HG03139 (cell line): ENCODE measurements around the gene PHF21B.
"Not testable (repeated sequence)": the region's sequence is repeated elsewhere in the genome, so short reads cannot be mapped to it uniquely, and the experiment has no call there.

Source experiments
- ATAC-seq: cut with Tn5 transposase; IDR thresholded peaks from one replicate; pipeline ENCODE4 v1.9.1; 2021; ENCODE audit not compliant: unreplicated experiment

Gene PHF21B

DNA sequence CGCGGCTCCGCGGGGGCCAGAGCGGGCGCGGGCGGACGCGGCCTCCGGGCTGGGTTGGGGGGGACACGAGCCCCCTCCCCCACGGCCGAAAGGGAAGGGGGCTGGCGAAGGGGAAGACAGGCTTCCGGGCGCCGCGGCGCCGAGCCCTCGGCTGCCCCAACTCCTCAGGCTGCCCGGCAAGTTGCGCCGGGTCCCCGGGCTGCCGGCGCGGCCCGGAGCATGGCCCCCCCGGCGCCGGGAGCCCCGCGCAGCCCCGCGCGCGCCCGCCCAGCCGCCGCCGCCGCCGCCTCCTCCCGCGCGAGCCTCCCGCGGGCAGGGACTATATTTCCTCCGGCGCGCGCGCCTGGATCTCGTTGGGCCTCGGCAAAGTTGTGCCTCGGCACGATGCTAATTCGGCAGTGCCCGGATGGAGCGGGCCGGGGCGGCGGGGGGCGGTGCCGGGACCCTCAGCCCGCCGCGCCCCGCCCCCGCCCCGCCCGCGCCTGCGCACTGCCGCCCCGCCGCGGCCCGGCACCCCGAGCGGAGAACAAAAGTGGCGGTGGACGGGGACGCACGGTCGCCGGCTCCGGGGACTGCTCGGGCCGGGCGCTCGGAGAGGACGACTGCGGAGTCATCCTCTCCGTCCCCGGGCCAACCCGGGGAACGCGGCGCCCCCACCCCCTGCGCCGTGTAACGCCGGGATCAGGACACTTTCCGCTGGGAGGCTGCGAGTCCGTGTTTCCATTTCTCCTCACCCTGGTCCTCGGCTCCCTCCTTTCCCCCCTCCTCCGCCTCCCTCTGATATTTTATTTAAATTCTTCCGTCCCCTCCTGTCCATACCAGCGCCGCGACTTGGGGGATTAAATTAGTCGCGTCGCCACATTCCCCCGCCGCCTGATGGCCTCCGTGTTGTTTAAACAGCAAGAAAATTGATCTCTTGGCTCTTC is at the start of gene PHF21B:
PHF21B (minus strand) TSS at position 400 of the 926 bp plus-strand sequence. CDS start 456 bp downstream, outside the sequence.
- no peak for ATAC-seq

DNA sequence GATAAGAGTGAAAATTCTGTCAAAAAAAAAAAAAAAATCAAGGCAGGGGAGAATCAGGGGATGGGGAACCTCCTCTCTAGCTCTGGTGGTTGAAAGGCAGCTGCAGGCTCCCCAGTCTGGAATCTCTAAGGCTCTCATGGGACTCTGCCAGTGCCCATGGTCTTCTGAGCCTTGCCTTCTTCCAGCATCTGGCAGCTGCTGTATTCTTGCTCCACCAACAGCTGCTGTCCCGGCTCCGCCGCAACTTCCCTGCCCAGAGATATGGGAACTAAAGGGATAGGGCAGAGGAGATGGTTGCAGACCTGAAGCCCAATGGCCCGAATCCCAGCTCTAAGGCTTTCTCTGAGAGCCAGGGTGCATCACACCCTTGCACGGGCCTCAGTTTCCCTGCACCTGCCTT is 49.5 kb upstream of the PHF21B start:
- ATAC-seq = no peak

DNA sequence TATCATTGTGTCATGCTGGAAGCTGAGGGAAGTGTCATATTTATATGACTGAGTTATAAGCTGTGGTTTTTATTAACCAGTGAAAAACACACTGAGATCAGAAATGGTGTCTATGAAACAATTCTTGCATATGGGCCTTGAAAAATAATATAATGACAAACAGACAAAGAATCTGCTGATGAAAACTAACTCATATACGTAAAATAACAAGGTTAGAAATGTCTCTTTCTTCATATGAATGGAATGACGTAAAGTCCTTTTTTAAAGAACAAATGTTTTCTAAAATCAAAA is 48.8 kb upstream of the PHF21B start:
- ATAC-seq = no peak

DNA sequence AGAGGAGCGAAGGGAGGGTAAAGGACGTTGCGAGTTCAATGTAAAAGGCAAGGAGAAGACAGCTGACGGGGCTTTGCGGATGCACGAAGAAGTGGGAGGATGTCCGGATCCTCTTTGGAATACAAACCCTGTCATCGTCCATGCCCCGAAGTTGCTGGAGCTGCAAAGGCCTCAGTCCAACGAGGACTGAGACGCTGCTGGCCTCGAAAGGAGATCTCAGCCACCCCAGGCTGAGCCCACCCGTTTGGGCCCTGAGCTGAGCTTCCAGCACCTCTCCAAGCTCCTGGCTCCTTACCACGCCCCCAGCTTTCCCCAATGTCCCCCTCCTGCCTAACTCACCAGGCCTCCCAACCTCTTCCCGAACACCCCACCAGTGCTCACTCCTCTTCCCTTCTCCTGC is 46.1 kb upstream of the PHF21B start:
- no peak for ATAC-seq

DNA sequence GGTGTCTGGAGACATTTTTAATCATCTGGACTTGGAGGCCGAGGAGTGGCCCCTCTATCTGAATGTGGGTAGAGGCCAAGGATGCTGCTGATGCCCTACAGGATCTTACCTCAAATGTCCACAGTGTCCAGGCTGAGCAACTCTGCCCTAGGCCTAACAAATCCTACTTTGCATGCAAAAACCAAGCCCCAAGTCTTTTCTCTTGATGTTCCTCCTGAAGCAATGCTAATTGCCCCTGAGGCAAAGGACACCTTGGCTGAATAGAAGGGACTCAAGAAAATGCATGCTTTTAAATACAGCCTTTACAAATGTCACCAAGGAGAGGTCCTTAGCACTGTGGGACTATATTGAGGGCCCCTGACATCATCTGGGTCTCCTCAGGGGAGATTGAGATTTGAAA is 43.8 kb upstream of the PHF21B start:
- ATAC-seq = no peak

DNA sequence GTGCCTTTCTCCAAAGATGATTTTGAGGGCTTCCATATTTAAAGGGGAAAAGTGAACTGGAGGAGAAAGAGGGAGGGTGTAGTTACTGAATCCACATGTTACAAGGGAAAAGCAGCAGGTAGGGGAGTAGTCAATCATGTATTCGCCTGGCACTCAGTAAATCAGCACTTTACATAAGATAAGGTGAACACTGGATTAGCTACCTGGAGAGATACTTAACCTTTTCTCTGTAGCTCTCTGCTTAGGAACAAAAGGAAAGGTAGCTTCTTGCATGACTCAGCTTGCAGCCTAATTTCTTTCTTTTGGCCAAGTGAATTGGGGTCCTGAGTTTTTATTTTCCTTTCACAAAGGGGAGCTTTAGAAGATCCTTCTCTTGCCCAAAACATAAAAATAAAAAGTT is 43.3 kb upstream of the PHF21B start:
- no peak for ATAC-seq

DNA sequence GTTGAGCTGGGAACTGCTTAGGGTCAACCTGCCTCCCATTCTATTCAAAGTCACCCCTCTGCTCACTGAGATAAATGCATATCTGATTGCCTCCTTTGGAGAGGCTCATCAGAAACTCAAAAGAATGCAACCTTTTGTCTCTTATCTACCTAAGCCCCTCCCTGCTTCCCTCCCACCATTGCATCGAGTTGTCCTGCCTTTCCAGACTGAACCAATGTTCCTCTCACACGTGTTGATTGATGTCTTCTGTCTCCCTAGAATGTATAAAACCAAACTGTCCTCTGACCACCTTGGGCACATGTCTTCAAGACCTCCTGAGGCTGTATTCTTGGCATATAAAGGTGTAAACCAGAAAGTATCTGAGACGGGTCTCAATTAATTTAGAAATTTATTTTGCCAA is 42.9 kb upstream of the PHF21B start:
- not testable (repeated sequence) for ATAC-seq

DNA sequence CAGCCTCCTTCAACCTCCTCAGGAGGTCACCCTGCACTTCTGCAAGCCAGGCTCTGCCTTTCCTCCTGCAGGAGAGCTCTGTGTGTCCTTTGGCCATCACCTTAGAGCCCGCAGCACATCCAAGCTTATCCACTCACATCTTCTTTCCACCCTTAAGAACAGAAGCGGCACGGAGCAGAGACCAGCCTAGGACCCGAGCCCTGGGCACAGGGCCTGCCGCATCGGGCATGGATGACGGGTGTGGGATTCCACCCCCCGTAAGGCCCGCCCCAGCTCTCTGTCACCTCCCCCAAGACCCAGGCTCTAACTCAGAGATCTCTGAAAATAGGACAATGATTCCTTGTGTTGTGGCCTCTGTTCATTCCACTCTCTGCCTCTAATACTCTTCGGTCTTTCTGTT is 42.1 kb upstream of the PHF21B start:
- ATAC-seq = no peak

DNA sequence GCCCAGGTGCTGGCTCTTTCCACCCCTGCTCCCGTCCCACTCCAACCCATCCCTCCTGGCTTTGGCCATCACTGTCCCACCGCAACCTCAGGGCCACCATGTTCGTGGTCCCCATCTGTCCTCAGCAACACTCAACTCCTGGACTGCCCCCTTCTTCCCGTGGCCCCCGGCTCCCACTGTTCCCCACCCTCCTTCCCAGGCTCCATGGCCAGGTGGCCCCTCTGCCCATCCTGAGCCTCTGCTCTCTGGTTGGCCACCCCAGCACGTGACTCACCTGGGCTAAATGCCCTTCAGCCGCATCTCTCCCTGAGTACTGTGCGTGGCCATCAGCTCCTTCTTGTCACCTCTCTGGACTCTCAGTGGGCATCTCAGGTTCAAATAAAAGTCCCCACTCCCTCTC is 41.6 kb upstream of the PHF21B start:
- no peak for ATAC-seq

DNA sequence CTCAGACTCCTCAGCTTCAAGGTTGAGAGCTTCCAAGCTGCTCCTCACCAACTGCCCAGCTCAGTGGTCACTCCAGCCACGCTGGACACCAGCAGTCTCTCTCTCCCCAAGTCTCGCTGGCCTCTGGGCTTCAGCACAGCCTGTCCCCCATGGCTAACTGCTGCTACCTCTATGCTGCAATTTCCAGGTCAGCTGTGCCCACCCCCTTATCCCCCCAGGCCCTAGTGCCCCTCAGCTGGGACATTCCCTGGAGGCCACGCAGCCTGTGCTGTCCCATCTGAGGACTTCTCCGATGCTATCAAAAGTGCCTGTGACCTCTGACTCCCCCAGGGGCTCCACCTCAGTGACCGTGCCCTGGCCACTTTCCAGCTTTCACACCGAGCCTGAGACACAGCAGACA is 37.5 kb upstream of the PHF21B start:
- ATAC-seq = no peak

DNA sequence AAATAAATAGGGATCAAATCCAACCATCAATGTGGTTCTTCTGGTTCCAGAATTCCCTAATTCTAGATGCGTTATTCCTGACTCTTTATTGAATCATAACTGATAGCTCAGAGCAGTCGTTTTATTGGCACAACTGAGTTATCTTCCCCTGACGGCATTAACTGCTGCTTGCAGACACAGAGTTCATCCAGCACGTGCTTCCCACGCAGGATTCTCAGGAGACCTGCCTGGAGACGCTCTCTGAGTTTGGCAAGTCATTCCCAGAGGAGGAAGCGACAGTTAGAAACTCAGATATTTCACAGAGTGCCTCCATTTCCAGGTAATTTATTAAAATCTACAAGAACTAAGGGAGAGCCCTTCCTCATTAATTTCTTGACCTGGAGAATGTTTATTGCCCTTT is 35.4 kb upstream of the PHF21B start:
- ATAC-seq = no peak

DNA sequence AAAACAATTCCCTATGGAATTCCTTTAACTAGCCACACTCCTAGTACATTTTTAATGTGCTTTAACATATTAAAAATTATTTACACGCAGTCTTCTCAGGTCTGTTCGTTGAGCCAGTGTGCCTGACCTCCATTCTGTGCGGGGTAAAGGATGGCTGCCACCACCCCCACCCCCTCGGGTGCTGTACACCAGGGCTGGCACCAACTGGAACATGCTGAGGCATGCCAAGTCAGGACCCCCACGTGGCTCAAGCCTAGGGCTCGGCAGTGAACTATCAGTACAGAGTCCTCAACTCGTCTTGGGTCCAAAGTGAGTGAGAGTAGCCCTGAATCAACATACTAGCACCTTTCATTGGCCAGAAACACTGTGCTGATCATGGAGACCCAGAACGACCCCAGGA is 32.5 kb upstream of the PHF21B start:
- no peak for ATAC-seq

DNA sequence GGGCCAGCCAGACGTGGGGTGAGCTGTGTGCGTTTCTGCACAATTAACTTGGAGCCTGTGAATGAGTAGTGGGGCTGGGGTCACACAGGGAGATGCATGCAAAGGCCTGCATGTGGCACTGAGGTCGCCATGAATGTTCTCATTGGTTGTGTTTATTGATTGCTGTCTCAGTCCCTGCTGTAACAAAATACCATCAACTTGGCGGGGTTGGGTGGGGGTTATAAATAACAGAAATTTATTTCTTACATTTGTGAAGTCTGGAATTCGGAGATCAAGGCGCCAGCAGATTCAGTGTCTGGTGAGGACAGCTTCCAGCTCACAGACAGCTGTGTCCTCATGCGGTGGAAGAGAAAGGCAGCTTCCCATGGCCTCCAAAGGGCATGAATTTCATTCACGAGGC is 29.3 kb upstream of the PHF21B start:
- no peak for ATAC-seq

DNA sequence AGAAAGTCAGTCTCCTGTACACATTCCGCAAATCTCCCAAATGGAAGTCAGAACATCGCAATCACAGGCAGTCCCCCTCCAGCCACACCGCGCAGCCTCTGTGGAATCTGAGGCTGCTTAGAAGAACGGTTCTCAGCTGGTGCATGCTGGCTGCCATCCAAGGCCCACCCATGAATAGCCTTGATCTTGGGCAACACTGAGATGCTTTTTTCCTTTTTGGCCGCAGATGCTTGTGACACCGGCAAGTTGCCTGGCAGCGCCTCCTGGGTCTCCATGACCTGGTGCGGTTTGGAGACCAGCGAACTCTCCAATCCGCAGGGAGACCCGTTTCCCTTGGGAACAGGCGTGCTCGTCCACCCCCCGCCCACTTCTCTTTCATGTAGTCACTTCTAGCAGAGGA is 26.3 kb upstream of the PHF21B start:
- ATAC-seq = no peak

DNA sequence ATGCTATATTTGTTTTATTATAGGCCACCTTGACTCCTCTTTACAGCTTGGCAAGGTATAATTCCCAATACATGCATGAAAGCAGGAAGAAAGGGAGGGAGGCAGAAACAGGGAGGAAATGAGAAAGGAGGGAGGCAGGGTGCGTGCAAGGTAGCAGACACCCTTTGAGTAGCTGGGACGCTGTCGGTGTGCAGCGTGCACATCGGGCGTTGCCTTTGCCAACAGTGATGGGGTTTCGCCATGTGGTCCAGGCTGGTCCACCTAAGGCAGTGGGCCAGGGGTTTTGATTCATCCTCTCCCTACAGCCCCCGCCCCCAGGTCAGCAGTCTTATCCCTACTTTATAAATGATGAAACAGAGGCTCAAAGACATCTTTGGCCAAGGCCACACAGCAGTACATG is 25.0 kb upstream of the PHF21B start:
- no peak for ATAC-seq

DNA sequence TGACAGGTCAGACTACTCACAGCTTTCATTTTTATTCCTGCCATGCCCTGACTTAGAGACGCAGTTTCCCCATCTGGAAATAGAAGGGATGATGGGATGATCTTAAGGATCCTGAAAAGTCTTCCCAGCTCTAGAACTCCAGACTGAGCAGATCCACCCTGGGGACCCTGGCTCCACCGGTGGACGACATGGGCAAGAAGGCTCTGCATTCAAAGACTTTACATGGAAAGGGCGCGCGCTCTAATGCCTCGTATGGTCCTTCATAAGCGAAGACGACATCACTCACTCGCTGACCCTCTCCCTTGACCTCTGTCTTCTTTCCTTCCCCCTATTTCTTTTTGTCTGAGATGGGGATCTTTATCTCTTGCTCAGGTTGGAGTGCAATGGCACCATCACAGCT is 24.4 kb upstream of the PHF21B start:
- no peak for ATAC-seq

DNA sequence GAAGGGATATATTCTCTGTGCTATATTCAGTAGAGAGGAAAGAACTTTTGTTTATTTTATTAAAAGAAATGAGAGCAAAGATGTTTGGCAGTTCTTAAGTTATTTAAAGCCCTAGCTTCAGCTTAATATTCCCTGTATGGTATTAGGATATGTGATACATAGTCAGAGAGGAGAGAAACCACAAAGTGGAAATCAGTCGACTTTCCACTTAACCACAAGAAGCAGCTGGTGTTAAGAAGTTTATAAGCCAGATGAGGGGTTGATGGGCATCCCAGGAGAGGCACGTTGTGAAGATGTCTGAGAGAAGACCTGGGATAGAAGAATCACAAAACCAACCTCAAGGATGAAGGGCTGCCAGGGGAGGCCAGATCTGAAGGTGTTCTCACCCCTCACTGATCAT is 23.3 kb upstream of the PHF21B start:
- no peak for ATAC-seq

DNA sequence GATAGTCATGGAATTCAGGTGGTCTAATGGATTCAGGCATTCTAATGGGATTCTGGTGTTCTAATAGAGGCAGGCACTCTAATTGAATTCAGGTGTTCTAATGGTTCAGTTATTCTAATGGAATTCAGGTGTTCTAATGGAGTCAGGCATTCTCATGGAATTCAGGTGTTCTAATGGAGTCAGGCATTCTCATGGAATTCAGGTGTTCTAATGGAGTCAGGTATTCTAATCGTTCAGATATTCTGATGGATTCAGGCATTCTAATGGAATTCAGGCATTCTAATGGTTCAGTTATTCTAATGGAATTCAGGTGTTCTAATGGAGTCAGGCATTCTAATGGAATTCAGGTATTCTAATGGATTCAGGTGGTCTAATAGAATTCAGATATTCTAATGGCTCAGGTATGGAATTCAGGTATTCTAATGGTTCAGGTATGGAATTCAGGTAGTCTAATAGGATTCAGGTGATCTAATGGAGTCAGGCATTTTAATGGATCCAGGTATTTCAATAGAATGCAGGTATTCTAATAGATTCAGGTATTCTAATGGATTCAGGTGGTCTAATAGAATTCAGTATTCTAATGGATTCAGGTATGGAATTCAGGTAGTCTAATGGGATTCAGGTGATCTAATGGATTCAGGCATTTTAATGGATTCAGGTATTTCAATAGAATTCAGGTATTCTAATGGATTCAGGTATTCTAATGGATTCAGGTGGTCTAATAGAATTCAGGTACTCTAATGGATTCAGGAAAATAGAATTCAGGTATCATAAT is 22.0 kb upstream of the PHF21B start:
- no peak for ATAC-seq

DNA sequence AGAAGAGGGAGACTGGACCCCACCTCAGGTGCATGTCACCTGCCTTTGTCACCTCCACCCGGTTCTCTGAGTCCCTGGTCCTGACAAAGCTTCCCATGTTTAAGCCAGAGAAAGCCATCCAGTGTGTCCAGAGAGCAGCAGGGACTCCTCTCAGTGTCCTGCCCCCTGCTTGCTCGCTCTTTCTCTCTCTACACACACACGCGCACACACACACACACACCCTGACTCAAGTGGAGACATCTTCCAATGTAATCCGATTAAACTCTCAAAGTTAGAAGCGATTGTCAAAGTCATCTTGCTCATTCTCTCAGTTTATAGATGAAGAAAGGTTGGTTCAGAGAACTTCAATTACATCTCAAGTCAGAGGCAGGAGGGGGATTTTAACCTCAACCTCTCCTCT is 19.7 kb upstream of the PHF21B start:
- ATAC-seq = no peak

DNA sequence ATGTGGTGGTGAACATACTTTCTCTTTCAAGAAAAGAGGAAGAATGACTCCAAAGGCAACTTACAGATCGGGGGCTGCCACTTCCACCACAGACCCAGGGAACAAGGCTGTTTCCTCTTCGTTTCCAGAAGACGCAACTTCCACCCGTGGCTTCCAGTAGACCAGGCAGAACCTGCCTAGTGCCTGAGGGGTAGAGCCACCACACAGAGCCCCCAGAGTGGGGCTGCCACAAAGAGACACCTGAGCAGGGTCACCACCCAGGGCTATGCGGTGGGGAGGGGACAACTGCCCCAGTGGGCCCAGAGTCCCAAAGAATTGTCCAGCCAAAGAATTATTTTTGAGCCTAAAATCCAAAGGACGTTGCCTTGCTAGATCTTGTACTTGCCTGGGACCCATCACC is 16.7 kb upstream of the PHF21B start:
- ATAC-seq = no peak

DNA sequence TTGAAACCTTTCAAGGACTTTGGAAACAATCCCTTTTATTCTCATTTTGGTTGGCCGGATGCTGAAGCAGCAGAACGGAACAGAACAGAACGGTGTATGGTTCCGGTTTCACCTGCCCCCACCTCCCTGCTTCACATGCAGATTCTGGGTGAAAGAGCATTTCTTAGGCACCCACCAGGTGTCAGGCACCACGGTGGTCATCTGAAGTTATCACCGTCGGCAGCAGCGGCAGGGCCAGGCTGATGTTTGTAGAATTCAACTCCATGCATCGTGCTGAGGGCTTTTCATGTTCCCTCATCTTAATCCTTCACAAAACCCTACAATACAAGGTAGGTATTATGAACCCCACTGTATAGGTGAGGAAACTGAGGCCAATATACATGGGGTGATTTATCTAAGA is 13.6 kb upstream of the PHF21B start:
- ATAC-seq = no peak

DNA sequence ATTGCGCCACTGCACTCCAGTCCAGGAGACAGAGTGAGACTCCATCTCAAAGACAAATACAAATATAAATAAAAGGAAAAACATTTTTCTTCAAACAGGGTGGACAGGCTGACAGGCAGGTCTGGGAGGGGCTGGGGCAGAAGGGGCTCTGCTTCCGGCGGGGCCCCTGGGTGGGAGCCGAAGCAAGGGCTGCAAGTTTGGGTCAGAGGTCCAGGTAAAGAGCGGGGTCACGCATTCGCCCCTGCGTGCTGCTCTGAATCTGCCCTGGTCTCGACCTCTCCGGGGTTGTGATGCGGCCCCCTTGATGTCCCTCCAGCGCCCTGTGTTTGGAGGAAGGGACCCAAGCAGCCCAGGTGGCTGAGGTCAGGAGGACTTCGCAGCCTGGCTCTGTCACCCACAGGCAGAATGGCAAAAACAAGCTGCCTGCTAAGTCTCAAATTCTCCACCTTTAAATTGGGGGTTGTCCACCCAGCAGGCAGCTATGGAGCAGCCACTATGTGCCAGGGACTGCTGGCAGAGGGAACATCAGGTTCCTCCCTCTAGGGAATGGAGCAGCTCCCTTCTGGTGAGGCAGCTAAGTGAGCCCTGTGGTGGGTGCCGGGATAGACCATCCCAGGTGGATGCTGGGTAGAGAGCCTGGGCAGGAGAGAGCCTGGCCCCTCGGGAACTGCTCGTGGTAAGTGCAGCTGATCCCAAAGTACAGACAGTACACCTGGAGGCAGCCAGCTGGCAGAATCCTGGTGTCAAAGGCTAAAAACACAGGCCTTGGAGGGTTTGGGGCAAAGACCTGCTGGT is 10.3 kb upstream of the PHF21B start:
- no peak for ATAC-seq
